ENCODE measurements around the gene SORCS2. TPM values are rescaled to one million over a fixed set of nuclear protein-coding genes. Genes with fewer than 3 reads are reported as not detected.

SORCS2 gene
- total and polyA plus RNA-seq, 2 of the 13 experiments (the other 11 are each of a cell fraction or from before 2014, with no cell fraction given) = 0.82 to 1.0 TPM

DNA sequence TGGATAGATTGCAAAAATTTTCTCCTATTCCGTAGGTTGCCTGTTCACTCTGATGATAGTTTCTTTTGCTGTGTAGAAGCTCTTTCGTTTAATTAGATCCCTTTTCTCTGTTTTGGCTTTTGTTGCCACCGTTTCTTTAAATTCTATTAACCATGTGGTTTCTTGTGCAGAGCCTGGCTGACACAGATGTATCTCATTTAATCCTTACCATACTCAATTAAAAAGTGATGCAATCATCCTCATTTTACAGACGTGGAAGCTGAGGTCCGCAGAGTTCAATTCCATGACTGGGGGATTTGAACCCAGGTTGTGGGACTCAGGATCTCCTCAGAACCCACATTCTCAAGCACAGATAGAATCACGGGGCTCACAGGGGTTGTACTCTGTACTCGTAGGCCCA lies 66.7 kb downstream of the SORCS2 start:
- BruUV-seq (replicated peaks) = no TSS peak
- ChIA-PET CTCF (ENCODE audit: low intra/inter-chr PET ratio, low total read pairs) (no interaction called here), POLR2A (no interaction called here)
- Histone ChIP-seq H3K9me3 (ENCODE audit: low read length) (no peaks in the 10 kb centered on the region), H2AFZ (ENCODE audit: low read length) (no peak overlapping the region), H3K27me3 (ENCODE audit: control insufficient read depth in 1 of 2, insufficient read depth in 2 of 2, low read length in 2 of 2) (peaks cover 0 to 38% of the 10 kb centered on the region in 2 experiments; a peak in 1 of 5 replicates), H3K79me2 (ENCODE audit: insufficient read depth, low read length) (no peaks in the 10 kb centered on the region), H3K4me2 (ENCODE audit: low read depth, low read length) (no peak overlapping the region), H3K9ac (ENCODE audit: insufficient read depth, low read depth, low read length) (no peak overlapping the region), H3K4me1 (ENCODE audit: insufficient read depth, low read length) (no peaks in the 10 kb centered on the region), H3K36me3 (replicated peaks in 1 of 2; ENCODE audit: control insufficient read depth in 1 of 2, insufficient read depth in 2 of 2, low read length in 2 of 2) (no peaks in the 10 kb centered on the region), H3K27ac (ENCODE audit: extremely low read length, insufficient read depth, low read length) (no peak overlapping the region), H4K20me1 (ENCODE audit: insufficient read depth, low read length) (no peaks in the 10 kb centered on the region), H3K4me3 (replicated peaks in 1 of 3; ENCODE audit: insufficient read depth in 1 of 3, low read depth in 2 of 3, low read length in 3 of 3) (no peak overlapping the region)
- TF ChIP-seq ATF7 (IDR thresholded peaks at IDR 0.05) (peak; percentile 34; the same call in 1 of the 2 replicates), ATF7 (CRISPR knock-in tag; IDR thresholded peaks at IDR 0.05) (no peak), ZNF558 (CRISPR knock-in tag; IDR thresholded peaks at IDR 0.05; ENCODE audit: borderline replicate concordance) (no peak), MIXL1 (CRISPR knock-in tag; IDR thresholded peaks at IDR 0.05) (no peak), RORA (CRISPR knock-in tag; IDR thresholded peaks at IDR 0.05) (no peak), TEAD3 (CRISPR knock-in tag; optimal IDR thresholded peaks at IDR 0.05; ENCODE audit: borderline replicate concordance) (no peak), CEBPB (IDR thresholded peaks at IDR 0.05; ENCODE audit: borderline replicate concordance, low read depth, low read length) (0 out of 2 replicates have a peak, but pooled peaks have one; percentile 22)
- in situ Hi-C loops (cut with HindIII; ENCODE audit: extremely low pct_ligation_motif_present, low pct_unique_long_range_greater_than_20kb) = no loop called here
- no peak for FAIRE-seq
- 29% methylated on average over 7 of the region's 7 CpGs for WGBS (ENCODE audit: low lambda C conversion rate)
- intact Hi-C loops (cut with micrococcal nuclease; ENCODE audit: unreplicated experiment) = no loop called here
- no peak for DNase-seq (ENCODE audit: low spot score)
- ATAC-seq = no peak

DNA sequence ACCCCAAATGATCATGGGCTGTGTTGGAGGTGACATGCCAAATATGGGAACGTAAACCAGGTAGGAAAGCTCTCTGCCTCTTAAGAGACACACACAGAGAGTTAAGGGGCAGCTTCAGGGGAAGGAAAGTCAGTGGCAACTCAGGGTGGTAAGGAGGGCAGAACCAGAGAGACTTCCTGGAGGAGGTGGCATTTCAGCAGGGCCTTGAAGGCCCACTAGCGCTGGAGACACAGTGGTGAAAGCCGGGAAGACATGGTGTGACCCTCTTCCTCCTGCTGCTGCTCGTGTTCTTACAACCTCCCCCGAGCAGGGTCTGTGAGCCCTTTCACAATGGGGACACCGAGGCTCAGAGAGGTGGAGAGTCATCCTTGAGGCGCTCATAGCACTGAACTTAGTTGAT lies 68.2 kb downstream of the SORCS2 start:
- Histone ChIP-seq H3K27ac (ENCODE audit: extremely low read length, insufficient read depth, low read length) (no peak overlapping the region), H3K79me2 (ENCODE audit: insufficient read depth, low read length) (no peaks in the 10 kb centered on the region), H4K20me1 (ENCODE audit: insufficient read depth, low read length) (no peaks in the 10 kb centered on the region), H3K4me2 (ENCODE audit: low read depth, low read length) (no peak overlapping the region), H3K9me3 (ENCODE audit: low read length) (no peaks in the 10 kb centered on the region), H3K36me3 (replicated peaks in 1 of 2; ENCODE audit: control insufficient read depth in 1 of 2, insufficient read depth in 2 of 2, low read length in 2 of 2) (no peaks in the 10 kb centered on the region), H3K4me1 (ENCODE audit: insufficient read depth, low read length) (no peaks in the 10 kb centered on the region), H3K4me3 (replicated peaks in 1 of 3; ENCODE audit: insufficient read depth in 1 of 3, low read depth in 2 of 3, low read length in 3 of 3) (no peak overlapping the region), H3K27me3 (ENCODE audit: control insufficient read depth in 1 of 2, insufficient read depth in 2 of 2, low read length in 2 of 2) (peaks cover 4 to 40% of the 10 kb centered on the region in 2 experiments; a peak in 3 of 5 replicates), H3K9ac (ENCODE audit: insufficient read depth, low read depth, low read length) (no peak overlapping the region), H2AFZ (ENCODE audit: low read length) (no peak overlapping the region)
- TF ChIP-seq TCF7 (IDR thresholded peaks at IDR 0.05; ENCODE audit: low read depth) = no peak
- TF ChIP-seq PLRG1 (conservative IDR thresholded peaks at IDR 0.05) = no peak
- TF ChIP-seq ATAD3A (CRISPR knock-in tag; IDR thresholded peaks at IDR 0.05) = no peak
- TF ChIP-seq BRCA1 (CRISPR knock-in tag; IDR thresholded peaks at IDR 0.05) = no peak
- no peak for TF ChIP-seq ZKSCAN8 (CRISPR knock-in tag; IDR thresholded peaks at IDR 0.05; ENCODE audit: borderline replicate concordance)
- TF ChIP-seq NFKB2 (CRISPR knock-in tag; IDR thresholded peaks at IDR 0.05; ENCODE audit: borderline replicate concordance) = no peak
- no peak for TF ChIP-seq ZNF343 (CRISPR knock-in tag; IDR thresholded peaks at IDR 0.05)
- TF ChIP-seq GZF1 (CRISPR knock-in tag; IDR thresholded peaks at IDR 0.05) = no peak
- TF ChIP-seq ZNF607 (CRISPR knock-in tag; IDR thresholded peaks at IDR 0.05; ENCODE audit: borderline replicate concordance) = no peak
- TF ChIP-seq ZNF781 (CRISPR knock-in tag; IDR thresholded peaks at IDR 0.05; ENCODE audit: borderline replicate concordance, not compliant biosample characterization) = no peak
- TF ChIP-seq HMGA1 (CRISPR knock-in tag; conservative IDR thresholded peaks at IDR 0.05) = no peak
- TF ChIP-seq PHF20 (CRISPR knock-in tag; IDR thresholded peaks at IDR 0.05) = no peak
- no peak for TF ChIP-seq NKX3-1 (CRISPR knock-in tag; IDR thresholded peaks at IDR 0.05)
- intact Hi-C loops (cut with micrococcal nuclease; ENCODE audit: unreplicated experiment) = no loop called here
- POLR2A ChIA-PET = no interaction called here
- WGBS (ENCODE audit: low lambda C conversion rate) = 36% methylated on average over 5 of the region's 7 CpGs
- DNase-seq (ENCODE audit: low spot score) (no peak), ATAC-seq (no peak), FAIRE-seq (no peak)
- in situ Hi-C loops (cut with HindIII; ENCODE audit: extremely low pct_ligation_motif_present, low pct_unique_long_range_greater_than_20kb) = no loop called here
- CTCF ChIA-PET (ENCODE audit: low intra/inter-chr PET ratio, low total read pairs) = no interaction called here
- BruUV-seq (replicated peaks) = no TSS peak
